ENCODE measurements around the gene CAP1.
"Not testable (repeated sequence)": the region's sequence is repeated elsewhere in the genome, so short reads cannot be mapped to it uniquely, and the experiment has no call there.

The CAP1 gene

DNA sequence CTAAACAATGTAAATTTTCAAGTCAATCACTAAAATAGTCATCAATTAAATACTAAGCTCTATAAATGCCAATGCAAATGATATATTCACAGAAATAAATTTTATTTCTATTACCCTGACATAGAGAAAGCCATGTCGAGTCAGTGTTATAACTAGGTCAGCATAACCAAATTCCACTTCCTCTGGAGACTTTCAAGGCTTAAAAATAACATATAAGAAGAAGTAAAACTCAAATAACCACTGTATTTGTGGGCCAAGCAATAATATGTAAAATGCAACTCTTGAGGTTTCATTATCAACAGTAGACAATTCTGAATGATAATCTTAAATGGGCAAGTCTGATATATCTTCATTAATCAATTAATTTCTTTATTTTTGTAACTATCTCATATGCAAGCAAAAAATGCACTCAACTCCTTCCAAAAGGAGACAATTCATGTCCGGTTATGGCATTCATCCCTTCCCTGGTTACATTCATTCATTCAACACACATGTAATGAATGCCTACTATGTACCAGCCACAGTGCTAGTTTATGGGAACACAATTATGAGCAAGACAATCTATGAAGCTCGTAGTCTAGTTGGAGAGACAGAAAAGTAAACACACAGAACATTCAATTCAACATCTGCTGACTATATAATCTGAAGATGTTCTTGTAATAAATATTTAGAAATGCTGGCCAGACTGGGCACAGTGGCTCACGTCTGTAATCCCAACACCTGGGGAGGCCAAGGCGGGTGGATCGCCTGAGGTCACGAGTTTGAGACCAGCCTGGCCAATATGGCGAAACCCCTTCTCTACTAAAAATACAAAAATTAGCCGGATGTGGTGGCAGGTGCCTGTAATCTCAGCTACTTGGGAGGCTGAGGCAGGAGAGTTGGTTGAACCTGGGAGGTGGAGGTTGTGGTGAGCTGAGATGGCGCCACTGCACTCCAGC is 37.1 kb upstream of the CAP1 start:
- peak overlapping the region; percentile 30 for H3K4me3 ChIP-seq (ENCODE audit: low read depth, low read length)
- peak; percentile 82 for DNase-seq (ENCODE audit: low read depth)
- TF ChIP-seq, protein P1, sequence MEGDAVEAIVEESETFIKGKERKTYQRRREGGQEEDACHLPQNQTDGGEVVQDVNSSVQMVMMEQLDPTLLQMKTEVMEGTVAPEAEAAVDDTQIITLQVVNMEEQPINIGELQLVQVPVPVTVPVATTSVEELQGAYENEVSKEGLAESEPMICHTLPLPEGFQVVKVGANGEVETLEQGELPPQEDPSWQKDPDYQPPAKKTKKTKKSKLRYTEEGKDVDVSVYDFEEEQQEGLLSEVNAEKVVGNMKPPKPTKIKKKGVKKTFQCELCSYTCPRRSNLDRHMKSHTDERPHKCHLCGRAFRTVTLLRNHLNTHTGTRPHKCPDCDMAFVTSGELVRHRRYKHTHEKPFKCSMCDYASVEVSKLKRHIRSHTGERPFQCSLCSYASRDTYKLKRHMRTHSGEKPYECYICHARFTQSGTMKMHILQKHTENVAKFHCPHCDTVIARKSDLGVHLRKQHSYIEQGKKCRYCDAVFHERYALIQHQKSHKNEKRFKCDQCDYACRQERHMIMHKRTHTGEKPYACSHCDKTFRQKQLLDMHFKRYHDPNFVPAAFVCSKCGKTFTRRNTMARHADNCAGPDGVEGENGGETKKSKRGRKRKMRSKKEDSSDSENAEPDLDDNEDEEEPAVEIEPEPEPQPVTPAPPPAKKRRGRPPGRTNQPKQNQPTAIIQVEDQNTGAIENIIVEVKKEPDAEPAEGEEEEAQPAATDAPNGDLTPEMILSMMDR (IDR thresholded peaks at IDR 0.05; ENCODE audit: insufficient read depth, low read depth, low read length, missing control alignments) = no peak

DNA sequence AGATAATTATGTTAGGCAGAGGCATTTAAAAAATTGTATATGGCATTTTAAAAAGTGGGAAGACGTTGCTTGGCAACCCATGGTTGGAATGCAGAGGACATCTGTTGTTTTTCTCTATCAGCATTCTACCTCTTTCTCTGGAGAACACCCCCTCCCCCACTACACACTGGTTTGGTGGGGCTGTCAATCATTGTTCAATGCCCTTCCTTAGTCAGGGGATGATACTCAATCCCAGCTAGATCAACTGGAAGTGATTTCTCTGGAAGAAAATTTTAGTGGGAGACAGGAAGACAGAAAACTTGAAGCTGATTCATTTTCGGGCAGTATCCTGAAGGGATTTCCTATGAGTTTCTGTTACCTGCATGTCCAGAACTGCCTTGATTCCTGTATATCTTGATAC is 35.7 kb upstream of the CAP1 start:
- H3K4me3 ChIP-seq (ENCODE audit: low read depth, low read length) = no peak overlapping the region
- TF ChIP-seq, protein P1 (IDR thresholded peaks at IDR 0.05; ENCODE audit: insufficient read depth, low read depth, low read length, missing control alignments) = no peak
- DNase-seq (ENCODE audit: low read depth) = no peak

DNA sequence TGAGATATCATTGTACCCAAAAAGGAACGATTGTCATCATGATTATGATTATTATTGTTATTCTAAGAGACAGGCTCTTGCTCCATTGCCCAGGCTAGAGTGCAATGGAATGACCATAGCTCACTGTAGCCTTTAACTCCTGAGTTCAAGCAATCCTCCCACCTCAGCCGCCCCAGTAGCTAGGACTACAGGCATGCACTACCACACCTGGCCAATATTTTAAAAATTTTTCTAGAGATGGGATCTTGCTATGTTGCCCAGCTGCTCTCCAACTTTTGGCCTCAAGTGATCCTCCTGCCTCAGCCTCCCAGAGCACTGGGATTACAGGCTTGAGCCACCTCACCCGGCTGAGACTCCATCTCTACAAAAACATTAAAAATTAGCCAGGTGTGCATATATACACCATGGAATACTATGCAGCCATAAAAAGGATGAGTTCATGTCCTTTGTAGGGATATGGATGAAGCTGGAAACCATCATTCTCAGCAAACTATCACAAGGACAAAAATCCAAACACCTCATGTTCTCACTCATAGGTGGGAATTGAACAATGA is 33.0 kb upstream of the CAP1 start:
- not testable (repeated sequence) for DNase-seq (ENCODE audit: low read depth); H3K4me3 ChIP-seq (ENCODE audit: low read depth, low read length)

DNA sequence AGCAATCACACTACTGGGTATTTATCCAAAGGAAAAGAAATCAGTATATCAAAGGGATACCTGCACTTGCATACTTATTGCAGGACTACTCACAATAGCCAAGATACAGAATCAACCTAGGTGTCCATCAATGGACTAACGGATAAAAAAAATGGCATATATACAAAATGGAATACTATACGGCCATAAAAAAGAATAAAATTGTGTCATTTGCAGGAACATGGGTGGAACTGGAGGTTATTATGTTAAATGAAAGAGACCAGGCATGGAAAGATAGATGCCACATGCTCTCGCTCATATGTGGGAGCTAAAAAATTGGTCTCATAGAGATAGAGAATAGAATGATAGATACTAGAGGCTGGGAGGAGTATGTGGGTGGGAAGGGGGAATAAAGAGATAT is 29.3 kb upstream of the CAP1 start:
- no peak for DNase-seq (ENCODE audit: low read depth)
- no peak overlapping the region for H3K4me3 ChIP-seq (ENCODE audit: low read depth, low read length)
- TF ChIP-seq, protein P1 (IDR thresholded peaks at IDR 0.05; ENCODE audit: insufficient read depth, low read depth, low read length, missing control alignments) = no peak

DNA sequence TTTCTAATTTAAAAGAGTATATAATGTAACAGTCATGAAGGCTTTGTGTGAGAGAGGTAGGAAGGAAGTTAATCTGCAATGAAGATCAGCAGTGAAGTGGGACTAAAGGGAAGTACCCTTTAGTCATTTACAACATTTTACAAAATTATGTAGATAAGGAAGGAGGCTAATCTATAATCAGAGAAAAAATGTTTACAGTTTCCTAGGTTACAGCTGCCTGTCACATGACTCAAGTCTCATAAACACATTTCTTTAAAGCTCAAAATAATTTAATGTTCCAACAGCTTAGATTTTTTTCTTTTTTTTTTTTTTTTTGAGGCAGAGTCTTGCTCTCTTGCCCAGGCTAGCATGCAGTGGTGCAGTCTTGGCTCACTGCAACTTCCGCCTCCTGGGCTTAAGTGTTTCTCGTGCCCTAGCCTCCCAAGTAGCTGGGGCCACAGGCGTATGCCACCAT is 26.2 kb upstream of the CAP1 start:
- no peak for DNase-seq (ENCODE audit: low read depth)
- TF ChIP-seq, protein P1 (IDR thresholded peaks at IDR 0.05; ENCODE audit: insufficient read depth, low read depth, low read length, missing control alignments) = no peak
- H3K4me3 ChIP-seq (ENCODE audit: low read depth, low read length) = no peak overlapping the region

DNA sequence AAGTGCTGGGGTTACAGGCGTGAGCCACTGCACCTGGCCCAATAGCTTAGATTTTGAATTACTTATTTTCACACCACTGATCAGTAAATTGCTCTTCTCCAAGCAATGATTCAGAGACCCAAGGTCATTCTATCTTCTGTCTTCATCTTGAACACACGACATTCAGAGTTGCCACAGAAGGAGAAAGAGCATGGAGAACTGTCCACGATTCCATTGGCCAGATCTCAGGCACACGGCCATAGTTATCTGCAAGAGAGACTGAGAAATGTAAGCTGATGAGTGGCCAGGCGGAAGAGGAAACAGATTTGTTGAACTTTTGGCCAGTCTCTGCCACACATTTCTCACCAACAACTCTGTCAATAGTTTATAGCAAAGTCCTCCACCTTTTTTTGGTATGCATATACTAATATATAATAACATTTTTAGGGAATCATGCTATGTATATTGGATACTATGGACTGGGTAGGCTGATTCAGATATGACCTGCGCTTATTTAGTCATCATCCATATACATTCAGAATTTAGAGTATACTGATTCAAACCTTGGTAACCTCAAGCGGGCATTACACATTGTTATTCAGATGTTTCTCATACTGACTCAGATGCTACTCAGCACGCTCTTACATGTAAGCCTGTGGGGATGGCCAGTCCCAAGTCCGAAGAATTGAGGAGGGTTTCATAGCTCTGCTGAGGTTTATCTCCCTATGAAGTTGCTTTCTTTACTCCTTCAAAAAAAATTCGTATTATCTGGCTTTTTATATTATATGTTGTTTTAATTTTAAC is 25.5 kb upstream of the CAP1 start:
- TF ChIP-seq, protein P1 (IDR thresholded peaks at IDR 0.05; ENCODE audit: insufficient read depth, low read depth, low read length, missing control alignments) = no peak
- no peak for DNase-seq (ENCODE audit: low read depth)
- H3K4me3 ChIP-seq (ENCODE audit: low read depth, low read length) = no peak overlapping the region
